ENCODE measurements around the gene BIVM. TPM values are rescaled to one million over a fixed set of nuclear protein-coding genes. Genes with fewer than 3 reads are reported as not detected.
A peak's percentile ranks its signal among the peaks of the same experiment; 100 is the strongest.

The BIVM gene
- total and polyA plus RNA-seq, 12 donors: 6.1 to 32.9 (median 15.9) TPM

- no peak overlapping the region for H3K27ac ChIP-seq
- peaks cover 0 to 18% of the 10 kb centered on the region in 2 donors for H3K36me3 ChIP-seq (replicated peaks in 1 of 2)
- WGBS, 4 donors: 91 to 97% (median 92%) methylated on average over 5 of the region's 5 CpGs
- no peak overlapping the region for H3K4me3 ChIP-seq
- DNase-seq: no peak
- H3K27me3 ChIP-seq: no peaks in the 10 kb centered on the region
- intact Hi-C loops (cut with DNase I): no loop called here
- TF ChIP-seq POLR2A (IDR thresholded peaks at IDR 0.05): no peak
- TF ChIP-seq, protein P1, sequence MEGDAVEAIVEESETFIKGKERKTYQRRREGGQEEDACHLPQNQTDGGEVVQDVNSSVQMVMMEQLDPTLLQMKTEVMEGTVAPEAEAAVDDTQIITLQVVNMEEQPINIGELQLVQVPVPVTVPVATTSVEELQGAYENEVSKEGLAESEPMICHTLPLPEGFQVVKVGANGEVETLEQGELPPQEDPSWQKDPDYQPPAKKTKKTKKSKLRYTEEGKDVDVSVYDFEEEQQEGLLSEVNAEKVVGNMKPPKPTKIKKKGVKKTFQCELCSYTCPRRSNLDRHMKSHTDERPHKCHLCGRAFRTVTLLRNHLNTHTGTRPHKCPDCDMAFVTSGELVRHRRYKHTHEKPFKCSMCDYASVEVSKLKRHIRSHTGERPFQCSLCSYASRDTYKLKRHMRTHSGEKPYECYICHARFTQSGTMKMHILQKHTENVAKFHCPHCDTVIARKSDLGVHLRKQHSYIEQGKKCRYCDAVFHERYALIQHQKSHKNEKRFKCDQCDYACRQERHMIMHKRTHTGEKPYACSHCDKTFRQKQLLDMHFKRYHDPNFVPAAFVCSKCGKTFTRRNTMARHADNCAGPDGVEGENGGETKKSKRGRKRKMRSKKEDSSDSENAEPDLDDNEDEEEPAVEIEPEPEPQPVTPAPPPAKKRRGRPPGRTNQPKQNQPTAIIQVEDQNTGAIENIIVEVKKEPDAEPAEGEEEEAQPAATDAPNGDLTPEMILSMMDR (IDR thresholded peaks at IDR 0.05): no peak
- no peaks in the 10 kb centered on the region for H3K4me1 ChIP-seq (replicated peaks in 1 of 2)
- no peaks in the 10 kb centered on the region for H3K9me3 ChIP-seq (replicated peaks in 1 of 3)
Measured at GRCh38 chr13:102839462-102839861, 40.5 kb downstream of the BIVM start.

GRCh38 chr13:102845289-102845629 is 46.3 kb downstream of the BIVM start:
- Histone ChIP-seq H3K4me3 (peak overlapping the region; percentile 63 to 92 (median 76)), H3K27me3 (no peaks in the 10 kb centered on the region), H3K9me3 (replicated peaks in 1 of 3) (no peaks in the 10 kb centered on the region), H3K27ac (peak overlapping the region; percentile 89 to 98 (median 96)), H3K36me3 (replicated peaks in 1 of 2) (no peaks in the 10 kb centered on the region), H3K4me1 (replicated peaks in 1 of 2) (peaks cover 4 to 23% of the 10 kb centered on the region in 2 donors)
- intact Hi-C loops (cut with DNase I): loop anchor here (5.0 kb wide), 2 partner anchors 248 to 253 kb away; partner anchors contain the start of gene TPP2 (in 1 of the 2)
- no peak for DNase-seq
- 0 to 2% (median 2%) methylated on average over 13 of the region's 13 CpGs for WGBS, 4 donors
- TF ChIP-seq, protein P1 (IDR thresholded peaks at IDR 0.05): no peak
- TF ChIP-seq POLR2A (IDR thresholded peaks at IDR 0.05): no peak

DNA sequence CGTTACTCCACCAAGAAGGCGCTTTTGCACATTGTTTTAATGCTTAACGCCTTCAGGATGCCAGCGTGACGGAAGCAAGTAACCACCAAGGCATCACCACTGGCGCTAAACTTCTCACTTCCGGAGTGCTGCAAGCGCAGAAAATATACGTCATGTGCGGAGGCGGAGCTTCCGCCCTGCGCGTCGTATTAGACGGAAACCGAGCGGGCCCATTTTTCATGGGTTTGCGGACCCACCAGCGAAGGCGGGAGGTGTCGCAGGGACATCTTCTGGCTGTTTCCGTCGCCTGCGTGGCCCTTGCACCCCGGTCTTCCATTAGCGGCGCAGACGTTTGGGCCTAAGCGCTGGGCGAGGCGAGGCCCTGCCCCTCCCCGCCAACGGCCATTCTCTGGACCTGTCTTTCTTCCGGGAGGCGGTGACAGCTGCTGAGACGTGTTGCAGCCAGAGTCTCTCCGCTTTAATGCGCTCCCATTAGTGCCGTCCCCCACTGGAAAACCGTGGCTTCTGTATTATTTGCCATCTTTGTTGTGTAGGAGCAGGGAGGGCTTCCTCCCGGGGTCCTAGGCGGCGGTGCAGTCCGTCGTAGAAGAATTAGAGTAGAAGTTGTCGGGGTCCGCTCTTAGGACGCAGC is 46.8 kb downstream of the BIVM start, which contains the start of gene ERCC5:
Gene ERCC5 (plus strand): TSS at position 403 of the 631 bp plus-strand sequence. CDS start 235 bp downstream, outside the sequence.
- TF ChIP-seq POLR2A (IDR thresholded peaks at IDR 0.05): peak; percentile 73 to 89
- TF ChIP-seq, protein P1 (IDR thresholded peaks at IDR 0.05): peak in 1 of 6 experiments; percentile 8
- H3K4me1 ChIP-seq (replicated peaks in 1 of 2): peaks cover 4 to 23% of the 10 kb centered on the region in 2 donors
- no peaks in the 10 kb centered on the region for H3K27me3 ChIP-seq
- DNase-seq: peak; percentile 95 to 98 (median 96)
- peak within 1 kb of the TSS; percentile 89 to 98 (median 96) for H3K27ac ChIP-seq
- H3K36me3 ChIP-seq (replicated peaks in 1 of 2): no peaks in the 10 kb centered on the region
- H3K4me3 ChIP-seq: peak within 1 kb of the TSS; percentile 63 to 92 (median 76)
- WGBS, 4 donors: 0% methylated on average over 9 to 49 of the region's 49 CpGs
- intact Hi-C loops (cut with DNase I): loop anchor here (5.0 kb wide), 2 partner anchors 248 to 253 kb away; partner anchors contain the start of gene TPP2 (in 1 of the 2)
- H3K9me3 ChIP-seq (replicated peaks in 1 of 3): no peaks in the 10 kb centered on the region

DNA sequence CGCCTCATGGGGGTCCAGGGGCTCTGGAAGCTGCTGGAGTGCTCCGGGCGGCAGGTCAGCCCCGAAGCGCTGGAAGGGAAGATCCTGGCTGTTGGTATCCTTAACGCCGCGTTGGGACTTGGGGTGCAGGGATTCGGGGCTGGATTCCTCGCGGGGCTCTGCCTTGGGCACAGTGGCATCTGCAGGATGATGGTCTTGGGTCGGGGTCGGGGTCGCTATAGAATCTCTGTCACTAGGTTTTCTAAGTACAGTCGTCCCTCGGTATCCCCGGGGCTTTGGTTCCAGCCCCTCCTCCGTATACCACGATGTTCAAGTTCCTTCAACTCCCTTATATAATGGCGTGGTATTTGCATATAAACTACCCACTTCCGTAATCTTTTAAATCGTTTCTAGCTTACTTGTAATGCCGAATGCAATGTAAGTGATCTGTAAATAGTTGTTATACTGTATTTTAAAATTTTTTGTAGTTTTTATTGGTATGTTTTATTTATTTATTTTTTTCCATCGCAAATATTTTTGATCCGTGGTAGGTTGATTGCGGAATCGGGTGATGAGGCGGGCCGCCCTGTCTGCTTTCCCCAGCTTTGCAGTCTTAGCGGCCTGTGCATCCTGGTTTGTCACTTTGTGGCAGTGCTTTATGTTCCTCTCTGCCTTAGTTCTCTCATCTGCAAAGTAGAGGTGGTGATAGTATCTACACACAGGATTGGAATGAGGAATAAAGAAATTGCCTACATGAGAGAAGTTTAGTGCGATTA is 47.5 kb downstream of the BIVM start:
- intact Hi-C loops (cut with DNase I): loop anchor here (5.0 kb wide), 2 partner anchors 249 to 254 kb away; partner anchors contain the start of gene TPP2 (in 1 of the 2)
- H3K4me3 ChIP-seq: peak overlapping the region; percentile 63 to 92 (median 76)

More for the DNA sequence above, 47.5 kb downstream of the BIVM start:
- DNase-seq: peak; percentile 31 to 70 (median 53)
- TF ChIP-seq, protein P1 (IDR thresholded peaks at IDR 0.05): no peak
- peak in 1 of 2 donors; percentile 42 for TF ChIP-seq POLR2A (IDR thresholded peaks at IDR 0.05)
- WGBS, 4 donors: 0 to 1% (median 0%) methylated on average over 17 to 31 of the region's 31 CpGs
- Histone ChIP-seq H3K9me3 (replicated peaks in 1 of 3) (no peaks in the 10 kb centered on the region), H3K27ac (peak overlapping the region; percentile 89 to 98 (median 96)), H3K4me1 (replicated peaks in 1 of 2) (peaks cover 4 to 23% of the 10 kb centered on the region in 2 donors), H3K27me3 (no peaks in the 10 kb centered on the region), H3K36me3 (replicated peaks in 1 of 2) (no peaks in the 10 kb centered on the region)
